T-helper 17 cell (primary cell): ENCODE data around the gene PRKCH. TPM values are rescaled to one million over a fixed set of nuclear protein-coding genes. Genes with fewer than 3 reads are reported as not detected.

Source experiments
- ATAC-seq: fragments of 150-1000 bp; cut with Tn5 transposase; 2 replicates; pipeline ENCODE4 v1.10.0; 2021; ENCODE audit warnings: mild to moderate bottlenecking, moderate library complexity
- DNase-seq, 3 donors: peaks; one replicate each; pipeline versions ENCODE4 v3.0.0 to v3.0.0-alpha.2; 2020 to 2021
- H3K9me3 ChIP-seq: one replicate; pipeline ENCODE4 v1.7.0; 2013; ENCODE audit warnings: low read length, mild to moderate bottlenecking; ENCODE audit not compliant: control insufficient read depth, poor library complexity, severe bottlenecking
- H3K27ac Mint-ChIP-seq: one replicate; pipeline ENCODE4 v1.8.0; 2022; ENCODE audit warnings: mild to moderate bottlenecking, moderate library complexity, mixed read lengths
- H3K27me3 Mint-ChIP-seq: one replicate; pipeline ENCODE4 v1.8.0; 2022; ENCODE audit warnings: mixed read lengths
- H3K36me3 Mint-ChIP-seq: one replicate; pipeline ENCODE4 v1.8.0; 2022; ENCODE audit warnings: low read depth, mixed read lengths
- H3K4me1 Mint-ChIP-seq: one replicate; pipeline ENCODE4 v1.8.0; 2022; ENCODE audit warnings: mild to moderate bottlenecking, mixed read lengths
- H3K4me3 Mint-ChIP-seq: one replicate; pipeline ENCODE4 v1.8.0; 2022; ENCODE audit warnings: mild to moderate bottlenecking, moderate library complexity, mixed read lengths
- total RNA-seq, 4 donors: library from RNA in 2 of 4; stranded (reverse) in 2 of 4; gene quantifications; one replicate each; pipeline ENCODE4 v1.2.3 and lab custom pipeline; 2022 to 2026

PRKCH gene
- total RNA-seq, 2 donors from 2014 or later = 328 to 342 TPM

DNA sequence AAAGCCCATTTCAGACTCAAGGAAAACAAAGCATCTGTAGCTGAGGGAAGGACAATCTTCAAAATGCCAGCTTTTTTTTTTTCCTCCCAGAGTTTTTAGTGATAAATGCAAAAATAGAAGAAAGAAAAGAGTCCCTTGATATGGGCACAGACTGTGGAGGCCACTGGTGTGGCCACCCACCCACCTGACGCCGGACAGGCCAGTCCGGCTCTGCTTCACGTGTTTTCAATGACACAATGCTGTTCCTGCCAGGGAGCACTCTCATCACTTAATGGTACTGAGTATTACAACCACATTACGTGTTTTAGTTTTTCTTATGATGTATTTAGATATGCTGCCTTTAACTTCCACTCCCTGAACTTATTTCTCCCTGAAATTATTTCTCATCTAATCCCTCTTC is 218.3 kb downstream of the PRKCH start:
- H3K36me3 Mint-ChIP-seq = peaks cover 8% of the 10 kb centered on the region
- DNase-seq (no peak), ATAC-seq (no peak)
- no peaks in the 10 kb centered on the region for H3K27me3 Mint-ChIP-seq
- no peaks in the 10 kb centered on the region for H3K9me3 ChIP-seq
- H3K4me3 Mint-ChIP-seq = no peak overlapping the region
- H3K27ac Mint-ChIP-seq = peak overlapping the region; percentile 84
- H3K4me1 Mint-ChIP-seq = peaks cover 28% of the 10 kb centered on the region

DNA sequence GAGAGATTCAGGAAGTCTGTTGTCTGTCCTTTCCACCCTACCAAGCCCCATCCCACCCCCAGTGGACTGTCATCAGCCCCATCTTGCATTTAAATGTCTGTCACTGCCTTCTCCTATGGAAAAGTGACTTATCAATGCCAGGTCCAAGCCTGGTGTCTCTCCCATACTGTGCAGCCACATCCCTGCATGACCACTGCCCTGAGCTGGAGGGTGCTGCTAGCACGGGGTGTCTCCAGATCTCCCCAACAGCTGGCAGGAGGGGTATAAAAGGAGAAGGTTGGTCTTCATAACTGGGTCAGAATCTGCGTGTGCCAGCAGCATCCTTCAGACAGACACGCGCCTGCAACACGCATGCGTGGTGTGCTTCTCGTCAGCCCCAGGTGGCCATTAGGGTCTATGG is 219.6 kb downstream of the PRKCH start:
- peak overlapping the region; percentile 49 for H3K27ac Mint-ChIP-seq
- peaks cover 9% of the 10 kb centered on the region for H3K36me3 Mint-ChIP-seq
- no peaks in the 10 kb centered on the region for H3K9me3 ChIP-seq
- DNase-seq (no peak), ATAC-seq (no peak)
- peaks cover 26% of the 10 kb centered on the region for H3K4me1 Mint-ChIP-seq
- H3K27me3 Mint-ChIP-seq = no peaks in the 10 kb centered on the region
- H3K4me3 Mint-ChIP-seq = no peak overlapping the region

DNA sequence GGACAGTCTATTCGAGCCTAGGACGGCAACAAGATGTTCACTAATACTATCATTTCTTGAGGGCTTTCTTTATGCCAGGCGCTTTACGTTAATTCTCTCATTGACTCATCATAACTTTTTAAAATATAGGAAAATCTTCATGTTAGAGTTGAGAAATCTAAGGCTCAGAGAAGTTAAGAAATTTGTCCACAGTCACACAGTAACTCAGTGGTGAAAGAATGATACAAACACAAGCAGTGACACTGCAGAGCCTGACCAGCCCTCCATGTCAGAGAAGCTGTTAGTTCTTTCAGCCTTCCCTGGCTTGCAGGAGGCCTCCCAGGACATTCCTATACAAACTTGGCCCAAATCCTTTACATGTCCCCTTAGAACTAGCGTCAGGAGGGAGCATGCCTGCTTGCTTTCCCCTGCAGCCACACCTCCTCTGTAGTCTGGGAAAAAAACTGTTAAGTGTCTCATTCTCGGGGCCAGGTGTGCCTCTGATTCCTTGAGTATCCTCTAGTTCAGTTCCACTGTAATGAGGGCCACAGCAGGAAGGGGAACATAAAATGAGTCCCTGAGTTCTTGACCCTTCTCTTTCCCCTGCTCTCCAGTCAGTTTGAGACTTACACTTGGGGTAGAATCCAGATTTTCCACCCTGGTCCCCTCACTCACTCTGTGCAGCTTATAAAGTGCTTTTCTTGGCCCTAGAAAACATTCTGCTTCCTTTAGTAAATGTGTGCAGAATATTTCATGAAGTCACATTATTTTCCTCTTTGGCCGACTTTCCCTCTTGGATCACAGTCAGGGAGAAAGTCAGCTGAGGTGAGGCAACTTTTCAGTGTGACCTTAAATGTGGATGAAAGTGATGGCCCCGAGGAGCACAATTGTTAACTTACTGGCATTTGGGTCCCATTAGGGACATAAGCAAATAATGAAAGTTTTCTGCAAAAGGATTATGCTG is 221.7 kb downstream of the PRKCH start:
- no peaks in the 10 kb centered on the region for H3K9me3 ChIP-seq
- DNase-seq = no peak
- peaks cover 12% of the 10 kb centered on the region for H3K36me3 Mint-ChIP-seq
- peaks cover 17% of the 10 kb centered on the region for H3K4me1 Mint-ChIP-seq
- no peak for ATAC-seq
- H3K27me3 Mint-ChIP-seq = no peaks in the 10 kb centered on the region
- H3K4me3 Mint-ChIP-seq = no peak overlapping the region
- peak overlapping the region; percentile 49 for H3K27ac Mint-ChIP-seq

DNA sequence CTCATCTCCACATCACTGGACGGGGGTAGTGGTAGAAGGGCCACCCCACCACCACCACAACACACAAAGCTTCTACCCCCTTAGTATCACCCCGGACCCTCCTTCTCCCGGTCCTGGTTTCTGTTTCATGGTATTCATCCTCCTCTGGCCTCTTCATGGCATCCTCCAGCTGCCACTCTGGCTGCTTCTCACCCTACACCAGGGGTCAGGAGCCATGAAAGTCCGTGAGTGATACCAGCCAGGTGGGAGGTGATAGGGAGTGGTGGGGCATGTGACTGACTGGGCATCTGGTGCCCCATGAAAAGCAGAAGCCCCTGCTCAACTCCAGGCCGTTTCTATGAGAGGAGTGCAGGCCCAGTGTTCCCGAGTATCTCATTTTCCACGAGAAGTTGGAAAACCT is 222.6 kb downstream of the PRKCH start:
- Mint-ChIP-seq H3K27me3 (no peaks in the 10 kb centered on the region), H3K27ac (peak overlapping the region; percentile 93), H3K4me3 (no peak overlapping the region), H3K4me1 (peaks cover 12% of the 10 kb centered on the region), H3K36me3 (peaks cover 12% of the 10 kb centered on the region)
- no peak for ATAC-seq
- no peak for DNase-seq
- no peaks in the 10 kb centered on the region for H3K9me3 ChIP-seq

DNA sequence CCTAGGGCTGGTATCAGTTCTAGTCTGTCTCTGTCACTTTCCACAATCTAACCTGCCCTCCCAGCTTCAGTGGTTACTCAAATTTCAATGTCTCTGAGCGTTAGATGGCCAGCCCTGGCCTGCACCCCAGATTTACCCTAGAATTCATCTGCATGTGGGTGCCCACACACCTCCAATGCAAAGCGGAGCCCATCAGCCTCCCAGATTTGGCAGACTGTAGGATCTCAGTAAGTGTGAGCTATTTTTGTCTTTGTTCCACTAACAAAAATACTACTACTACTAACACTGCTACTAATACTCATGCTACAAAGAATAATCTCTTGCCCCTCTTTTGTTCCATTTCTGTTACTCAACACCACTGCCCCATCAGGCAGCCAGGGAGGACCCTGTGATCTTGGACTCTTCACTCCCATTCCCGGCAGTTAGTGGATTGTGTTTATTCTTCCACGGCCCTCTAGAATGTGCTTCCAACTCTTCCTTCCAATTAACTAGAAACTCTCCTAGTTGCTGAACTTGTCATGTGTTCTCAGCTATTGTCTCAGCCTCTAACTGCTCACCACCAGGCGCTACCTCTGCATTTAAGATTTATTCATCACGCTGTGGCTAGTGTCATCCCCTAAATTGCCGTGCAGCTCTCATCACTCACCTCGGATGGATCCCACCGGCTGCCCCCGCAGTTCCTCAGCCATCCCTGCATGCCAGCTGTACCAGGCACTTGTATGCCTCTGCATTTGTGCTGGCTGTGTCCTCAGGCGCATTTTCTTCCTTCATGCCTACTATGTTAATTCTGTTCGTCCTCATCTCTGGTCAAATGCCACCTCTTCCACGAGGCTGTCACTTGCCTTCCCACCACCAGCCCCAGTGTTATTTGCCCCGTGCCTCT is 223.3 kb downstream of the PRKCH start:
- ATAC-seq = no peak
- Mint-ChIP-seq H3K36me3 (peaks cover 12% of the 10 kb centered on the region), H3K27me3 (no peaks in the 10 kb centered on the region), H3K27ac (peak overlapping the region; percentile 93), H3K4me3 (no peak overlapping the region), H3K4me1 (peaks cover 16% of the 10 kb centered on the region)
- DNase-seq = no peak
- no peaks in the 10 kb centered on the region for H3K9me3 ChIP-seq

DNA sequence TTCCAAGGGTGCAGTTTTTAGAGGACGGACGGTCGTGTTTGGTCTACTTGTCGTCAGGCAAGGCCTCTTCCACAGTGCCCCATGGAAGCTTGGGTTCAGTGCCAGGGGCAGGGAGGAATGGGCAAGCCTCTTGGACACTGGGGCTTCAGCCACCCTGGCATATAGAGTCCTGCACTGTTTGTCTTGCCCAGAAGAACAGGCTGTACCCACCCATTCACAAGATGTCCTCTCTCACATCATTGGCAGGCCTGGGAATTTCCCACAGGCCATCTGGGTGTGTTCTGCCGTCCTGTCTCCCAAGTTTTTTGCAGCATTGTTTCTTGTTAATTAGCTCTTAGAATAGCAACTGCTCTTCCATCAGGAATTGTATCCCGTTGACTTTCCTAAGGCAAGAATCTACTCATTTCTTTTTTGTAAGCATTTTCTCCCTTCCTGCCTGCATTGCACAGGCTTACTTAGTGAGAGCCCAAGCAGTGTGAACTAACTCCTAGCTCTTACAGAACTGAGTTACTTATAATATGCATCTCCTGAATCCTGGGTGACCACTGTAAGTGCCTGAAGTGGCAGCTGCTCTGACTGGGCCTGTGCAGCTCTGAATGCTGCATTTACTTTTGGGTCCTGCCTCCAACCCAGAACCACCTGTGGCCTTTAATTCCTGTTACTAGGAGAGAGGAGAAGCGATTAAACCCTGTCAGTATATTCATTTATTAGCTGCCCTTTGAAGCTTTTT is 224.5 kb downstream of the PRKCH start:
- no peak for DNase-seq
- peaks cover 11% of the 10 kb centered on the region for H3K36me3 Mint-ChIP-seq
- H3K4me3 Mint-ChIP-seq = no peak overlapping the region
- H3K27me3 Mint-ChIP-seq = no peaks in the 10 kb centered on the region
- peak overlapping the region; percentile 93 for H3K27ac Mint-ChIP-seq
- no peak for ATAC-seq
- H3K4me1 Mint-ChIP-seq = peaks cover 20% of the 10 kb centered on the region
- H3K9me3 ChIP-seq = no peaks in the 10 kb centered on the region

DNA sequence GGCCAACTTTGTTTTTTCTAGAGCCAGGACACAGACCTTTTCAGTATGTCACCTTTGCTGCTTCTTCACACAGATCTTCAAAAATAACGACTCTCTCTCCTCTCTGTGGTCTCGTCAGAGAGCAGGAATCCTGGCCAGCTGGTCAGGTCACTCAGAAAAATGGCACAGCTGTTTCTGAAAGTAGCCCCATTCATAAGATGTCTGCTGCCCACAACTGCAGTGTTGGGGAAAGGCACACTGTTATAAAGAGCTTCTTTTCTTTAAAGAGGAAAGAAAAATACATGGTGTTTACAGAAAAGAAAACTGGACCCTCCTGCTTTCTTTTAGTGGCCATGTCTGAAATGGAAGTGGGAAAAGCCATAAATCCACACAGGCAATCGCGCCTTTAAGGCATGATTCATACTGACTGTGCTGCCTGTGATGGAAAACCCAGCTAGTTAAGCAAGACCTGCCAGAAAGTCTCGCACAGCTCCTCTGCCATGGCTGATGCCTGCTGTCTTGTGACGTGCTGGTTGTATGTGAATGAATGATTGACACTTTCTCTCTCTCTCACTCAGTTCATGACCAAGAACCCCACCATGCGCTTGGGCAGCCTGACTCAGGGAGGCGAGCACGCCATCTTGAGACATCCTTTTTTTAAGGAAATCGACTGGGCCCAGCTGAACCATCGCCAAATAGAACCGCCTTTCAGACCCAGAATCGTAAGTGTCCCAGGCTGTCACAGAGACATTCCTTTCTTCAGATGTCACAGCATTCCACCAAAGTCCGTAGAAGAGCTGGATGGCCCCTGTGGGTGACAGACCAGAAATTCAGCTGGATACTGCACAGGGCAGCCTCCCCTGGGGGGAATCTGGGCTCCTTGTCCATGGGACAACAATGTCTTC is 226.0 kb downstream of the PRKCH start:
- H3K9me3 ChIP-seq = no peaks in the 10 kb centered on the region
- no peak for ATAC-seq
- DNase-seq = no peak
- peaks cover 34% of the 10 kb centered on the region for H3K4me1 Mint-ChIP-seq
- no peak overlapping the region for H3K4me3 Mint-ChIP-seq
- peak overlapping the region; percentile 93 for H3K27ac Mint-ChIP-seq
- no peaks in the 10 kb centered on the region for H3K27me3 Mint-ChIP-seq
- peaks cover 14% of the 10 kb centered on the region for H3K36me3 Mint-ChIP-seq

DNA sequence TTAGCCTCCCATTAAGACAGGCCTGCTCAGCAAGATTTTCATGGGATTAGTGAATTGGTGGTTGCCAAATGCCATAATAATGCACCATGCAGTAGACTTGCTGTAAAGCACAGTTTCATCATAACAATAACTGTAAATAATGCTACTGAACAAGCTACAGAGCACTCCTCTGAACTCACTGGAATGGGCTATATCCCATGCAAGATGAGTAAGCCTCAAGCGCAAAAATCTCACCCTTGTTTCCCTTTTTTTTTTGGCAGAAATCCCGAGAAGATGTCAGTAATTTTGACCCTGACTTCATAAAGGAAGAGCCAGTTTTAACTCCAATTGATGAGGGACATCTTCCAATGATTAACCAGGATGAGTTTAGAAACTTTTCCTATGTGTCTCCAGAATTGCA is 228.0 kb downstream of the PRKCH start:
- no peak for ATAC-seq
- H3K4me3 Mint-ChIP-seq = no peak overlapping the region
- H3K4me1 Mint-ChIP-seq = peaks cover 43% of the 10 kb centered on the region
- no peaks in the 10 kb centered on the region for H3K27me3 Mint-ChIP-seq
- peaks cover 14% of the 10 kb centered on the region for H3K36me3 Mint-ChIP-seq
- no peak for DNase-seq
- H3K27ac Mint-ChIP-seq = peak overlapping the region; percentile 59
- no peaks in the 10 kb centered on the region for H3K9me3 ChIP-seq

DNA sequence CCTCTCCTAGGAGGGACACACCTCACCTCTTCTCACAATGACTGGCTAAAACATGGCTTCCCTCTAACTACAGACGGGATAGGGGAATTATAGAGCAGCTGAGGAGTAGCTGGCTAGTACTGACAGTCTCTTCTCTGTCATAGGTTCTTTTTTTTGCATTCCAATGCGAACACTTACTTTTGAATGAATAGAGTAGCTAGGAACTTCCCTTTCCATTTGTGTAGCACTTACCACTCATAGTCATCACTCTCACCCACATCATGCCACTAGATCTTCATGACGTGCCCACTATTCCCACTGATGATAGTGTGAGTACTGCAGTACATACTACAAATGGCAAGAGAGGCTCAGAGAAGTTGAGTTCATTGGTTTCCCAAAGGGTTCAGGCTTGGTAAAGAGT is 230.0 kb downstream of the PRKCH start:
- ATAC-seq (no peak), DNase-seq (no peak)
- H3K4me3 Mint-ChIP-seq = no peak overlapping the region
- H3K27me3 Mint-ChIP-seq = no peaks in the 10 kb centered on the region
- peaks cover 34% of the 10 kb centered on the region for H3K4me1 Mint-ChIP-seq
- H3K36me3 Mint-ChIP-seq = peaks cover 7% of the 10 kb centered on the region
- H3K9me3 ChIP-seq = no peaks in the 10 kb centered on the region
- H3K27ac Mint-ChIP-seq = peak overlapping the region; percentile 62

DNA sequence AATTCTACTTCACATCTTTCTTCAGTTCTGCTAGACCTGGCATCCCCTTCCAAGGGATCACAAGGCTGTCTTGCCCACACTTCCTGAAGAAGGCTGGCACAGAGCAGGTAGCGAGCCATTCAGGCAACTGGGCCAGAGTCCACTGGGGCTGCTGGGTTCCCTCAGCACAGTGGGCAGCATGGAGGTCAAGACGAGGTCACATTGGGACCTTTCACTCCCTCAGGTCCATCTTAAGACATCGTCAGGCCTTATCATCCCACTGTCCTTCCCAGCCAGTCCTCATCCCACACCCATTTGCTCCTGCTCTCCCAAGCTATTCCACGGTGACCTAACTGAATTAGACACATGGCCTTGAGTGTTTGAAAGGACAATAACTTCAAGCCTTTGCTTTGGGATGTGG is 230.9 kb downstream of the PRKCH start:
- Mint-ChIP-seq H3K4me3 (no peak overlapping the region), H3K27ac (peak overlapping the region; percentile 94), H3K36me3 (peaks cover 7% of the 10 kb centered on the region), H3K27me3 (no peaks in the 10 kb centered on the region), H3K4me1 (peaks cover 35% of the 10 kb centered on the region)
- no peak for DNase-seq
- no peaks in the 10 kb centered on the region for H3K9me3 ChIP-seq
- ATAC-seq = no peak

- Mint-ChIP-seq H3K4me3 (peak overlapping the region; percentile 36), H3K36me3 (peaks cover 5% of the 10 kb centered on the region), H3K27ac (peak overlapping the region; percentile 94), H3K27me3 (no peaks in the 10 kb centered on the region), H3K4me1 (peaks cover 38% of the 10 kb centered on the region)
- no peak for ATAC-seq
- no peak for DNase-seq
- H3K9me3 ChIP-seq = no peaks in the 10 kb centered on the region
Measured at GRCh38 chr14:61553730-61554641, 232.6 kb downstream of the PRKCH start.
